Measurements from ENCODE around the gene HMG20B.

The HMG20B gene

GRCh38 chr19:3537438-3538240 lies 35.1 kb upstream of the HMG20B start:
- no peak for DNase-seq

GRCh38 chr19:3538258-3538929 lies 34.4 kb upstream of the HMG20B start:
- DNase-seq: no peak

- no peak for DNase-seq
These were observed 33.6 kb upstream of the HMG20B start, which contains the start of gene TEKTIP1 for GRCh38 chr19:3538965-3539755. Gene TEKTIP1, plus strand, starts transcription at chr19:3539174. Its CDS starts 4 bp downstream, at chr19:3539178.

- DNase-seq: no peak
These were observed 33.0 kb upstream of the HMG20B start for GRCh38 chr19:3539756-3540118.

GRCh38 chr19:3543150-3544057 lies 29.3 kb upstream of the HMG20B start:
- no peak for DNase-seq

- DNase-seq: no peak
These were observed 28.7 kb upstream of the HMG20B start for GRCh38 chr19:3544058-3544376.

GRCh38 chr19:3544742-3545668 lies 27.7 kb upstream of the HMG20B start:
- no peak for DNase-seq

- no peak for DNase-seq
These were observed 27.1 kb upstream of the HMG20B start for GRCh38 chr19:3545669-3546034.

- no peak for DNase-seq
These were observed 26.6 kb upstream of the HMG20B start for GRCh38 chr19:3546119-3546518.

- DNase-seq: no peak
These were observed 25.4 kb upstream of the HMG20B start for GRCh38 chr19:3547301-3547731.

- no peak for DNase-seq
These were observed 24.9 kb upstream of the HMG20B start for GRCh38 chr19:3547767-3548282.

GRCh38 chr19:3548606-3549005 lies 24.1 kb upstream of the HMG20B start:
- no peak for DNase-seq

GRCh38 chr19:3549816-3550215 lies 22.9 kb upstream of the HMG20B start:
- DNase-seq: no peak

GRCh38 chr19:3550947-3551791 lies 21.6 kb upstream of the HMG20B start:
- DNase-seq: no peak

- no peak for DNase-seq
These were observed 21.0 kb upstream of the HMG20B start for GRCh38 chr19:3551792-3552095.

- no peak for DNase-seq
These were observed 18.3 kb upstream of the HMG20B start for GRCh38 chr19:3554254-3555083.

- no peak for DNase-seq
These were observed 16.9 kb upstream of the HMG20B start for GRCh38 chr19:3555653-3556422.

- no peak for DNase-seq
These were observed 16.2 kb upstream of the HMG20B start for GRCh38 chr19:3556423-3556977.
